Dermis microvascular lymphatic vessel endothelial cell (primary cell): ENCODE data around the gene PALM. TPM values are rescaled to one million over a fixed set of nuclear protein-coding genes. Genes with fewer than 3 reads are reported as not detected.
"Not testable (repeated sequence)": the region's sequence is repeated elsewhere in the genome, so short reads cannot be mapped to it uniquely, and the experiment has no call there.

ENCODE experiments used
- DNase-seq, 2 donors: peaks; one replicate each; pipeline versions ENCODE4 v3.0.0 to v3.0.0-alpha.2; 2010; ENCODE audit warnings: low read depth in 2 of 2
- total RNA-seq: library from RNA; depleted of rRNA; stranded (reverse); fragments of >200 nt; gene quantifications from 2 replicates; pipeline ENCODE4 v1.2.1, GENCODE V29; 2014

The PALM gene
- total RNA-seq, 1 donor from 2014 or later: 35.3 TPM

GRCh38 chr19:703651-704446 lies 4.9 kb upstream of the PALM start:
- DNase-seq: peak in 1 of 2 donors; percentile 64

GRCh38 chr19:704447-704741 lies 4.3 kb upstream of the PALM start:
- DNase-seq: no peak

GRCh38 chr19:709196-709964 lies 645 bp downstream of the PALM start:
- DNase-seq: no peak

GRCh38 chr19:709965-710571 lies 1.3 kb downstream of the PALM start:
- no peak for DNase-seq

GRCh38 chr19:710767-711166 lies 2.0 kb downstream of the PALM start:
- DNase-seq: no peak

- DNase-seq: no peak
Measured at GRCh38 chr19:711254-711653, 2.5 kb downstream of the PALM start.

- DNase-seq: no peak
Measured at GRCh38 chr19:715347-715746, 6.6 kb downstream of the PALM start.

- no peak for DNase-seq
Measured at GRCh38 chr19:718251-718951, 9.7 kb downstream of the PALM start.

GRCh38 chr19:718991-719512 lies 10.3 kb downstream of the PALM start:
- no peak for DNase-seq

- DNase-seq: no peak
Measured at GRCh38 chr19:719636-720344, 11.1 kb downstream of the PALM start.

GRCh38 chr19:720345-721160 lies 11.8 kb downstream of the PALM start:
- no peak for DNase-seq

- DNase-seq: peak; percentile 20 to 36
Measured at GRCh38 chr19:722553-723101, 13.9 kb downstream of the PALM start.

GRCh38 chr19:723247-723646 lies 14.5 kb downstream of the PALM start:
- DNase-seq: no peak

- DNase-seq: no peak
Measured at GRCh38 chr19:723714-724113, 15.0 kb downstream of the PALM start.

- DNase-seq: no peak
Measured at GRCh38 chr19:725461-726089, 16.8 kb downstream of the PALM start.

- DNase-seq: no peak
Measured at GRCh38 chr19:726993-727956, 18.5 kb downstream of the PALM start.

- peak; percentile 66 to 82 for DNase-seq
Measured at GRCh38 chr19:728011-728410, 19.3 kb downstream of the PALM start.

GRCh38 chr19:729564-729963 lies 20.8 kb downstream of the PALM start:
- not testable (repeated sequence) for DNase-seq
